Stimulated activated CD4-positive, alpha-beta T cell treated with anti-CD3 and anti-CD28 coated beads, Interleukin-15, amount 100 ng/mL, for 24 hours (primary cell): ENCODE measurements around the gene DUS3L.
"Not testable (repeated sequence)": the region's sequence is repeated elsewhere in the genome, so short reads cannot be mapped to it uniquely, and the experiment has no call there.

Source experiments
- DNase-seq: peaks from one replicate; pipeline ENCODE4 v3.0.0-alpha.2; 2020

The DUS3L gene

DNA sequence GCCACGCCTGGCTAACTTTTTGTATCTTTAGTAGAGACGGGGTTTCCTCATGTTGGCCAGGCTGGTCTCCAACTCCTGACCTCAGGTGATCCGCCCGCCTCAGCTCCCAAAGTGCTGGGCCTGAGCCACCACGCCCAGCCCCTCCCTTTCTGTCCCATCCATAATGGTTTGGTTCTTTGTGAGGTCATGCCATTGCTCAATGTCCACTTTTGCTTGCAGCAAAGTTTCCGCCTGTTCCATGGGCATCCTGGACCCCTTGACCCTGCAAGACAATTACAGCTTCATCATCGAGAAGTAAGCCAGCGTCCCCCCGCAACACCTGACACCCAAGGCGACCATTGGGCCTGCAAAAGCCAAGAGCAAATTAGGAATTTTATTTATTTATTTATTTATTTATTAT lies 23.0 kb downstream of the DUS3L start:
- no peak for DNase-seq

DNA sequence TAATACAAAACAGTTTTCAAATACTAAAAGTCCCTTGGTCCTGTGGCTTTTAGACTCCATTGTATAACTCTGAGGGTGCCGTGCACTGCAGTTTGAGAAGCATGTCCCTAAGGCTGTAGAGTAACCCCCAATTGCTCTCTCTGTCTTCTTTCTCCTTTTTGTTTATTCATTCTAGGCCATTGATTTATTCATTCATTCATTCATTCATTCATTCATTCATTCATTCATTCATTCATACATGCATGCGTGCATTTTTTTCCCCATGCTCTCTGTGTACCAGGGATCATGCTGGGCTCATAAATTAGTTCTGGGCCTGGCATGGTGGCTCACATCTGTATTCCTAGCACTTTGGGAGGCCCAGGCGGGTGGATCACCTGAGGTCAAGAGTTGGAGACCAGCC lies 25.7 kb downstream of the DUS3L start:
- no peak for DNase-seq

DNA sequence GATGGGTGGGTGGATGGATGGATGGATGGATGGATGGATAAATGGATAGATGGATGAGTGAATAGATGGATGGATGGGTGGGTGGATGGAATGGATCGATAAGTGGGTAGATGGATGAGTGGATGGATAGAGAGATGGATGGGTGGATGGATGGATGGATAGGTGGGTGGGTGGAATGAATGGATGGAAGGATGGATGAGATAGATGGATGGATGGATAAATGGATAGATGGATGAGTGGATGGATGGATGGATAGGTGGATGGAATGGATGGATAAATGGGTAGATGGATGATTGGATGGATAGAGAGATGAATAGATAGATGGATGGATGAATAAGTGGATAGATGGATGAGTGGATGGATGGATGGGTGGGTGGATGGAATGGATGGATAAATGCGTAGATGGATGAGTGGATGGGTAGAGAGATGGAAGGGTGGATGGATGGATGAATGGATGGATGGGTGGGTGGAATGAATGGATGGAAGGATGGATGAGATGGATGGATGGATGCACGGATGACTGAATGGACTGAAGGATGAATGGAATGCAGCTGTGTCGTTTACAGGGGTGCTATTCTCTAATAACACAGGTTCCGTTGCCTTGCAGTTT lies 28.2 kb downstream of the DUS3L start:
- DNase-seq, result no peak

DNA sequence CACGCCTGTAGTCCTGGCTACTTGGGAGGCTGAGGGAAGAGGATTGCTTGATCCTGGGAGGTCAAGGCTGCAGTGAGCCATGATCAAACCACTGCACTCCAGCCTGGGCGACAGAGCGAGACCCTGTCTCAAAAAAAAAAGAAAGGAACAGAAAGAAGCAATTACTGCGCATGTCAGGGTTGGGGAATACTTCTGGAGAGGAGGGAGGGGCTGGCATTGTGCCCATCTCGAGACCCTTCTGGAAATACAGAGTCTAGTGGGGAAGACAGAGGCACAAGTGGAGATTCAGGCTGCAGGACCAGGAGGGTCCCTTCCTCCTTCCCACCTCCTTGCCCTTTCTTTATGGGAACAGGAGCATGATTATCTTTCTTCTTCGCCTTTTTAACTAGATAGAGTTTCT lies 37.2 kb downstream of the DUS3L start:
- no peak for DNase-seq

DNA sequence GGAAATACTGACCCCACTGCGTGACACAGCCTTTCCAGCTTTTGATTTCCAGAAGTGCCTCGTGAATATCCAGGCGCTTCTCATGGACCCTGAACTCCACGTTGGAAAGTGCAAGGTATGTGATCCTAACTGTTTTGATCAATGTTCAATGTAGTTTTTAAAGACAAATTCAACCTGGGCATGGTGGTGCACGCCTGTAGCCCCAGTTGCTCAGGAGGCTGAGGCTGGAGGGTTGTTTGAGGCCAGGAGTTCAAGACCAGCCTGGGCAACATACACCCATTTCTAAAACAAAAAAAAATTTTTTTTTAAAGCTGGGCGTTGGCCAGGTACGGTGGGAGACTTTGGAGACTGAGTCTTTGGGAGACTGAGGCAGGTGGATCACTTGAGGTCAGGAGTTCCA lies 39.3 kb downstream of the DUS3L start:
- DNase-seq, result no peak

DNA sequence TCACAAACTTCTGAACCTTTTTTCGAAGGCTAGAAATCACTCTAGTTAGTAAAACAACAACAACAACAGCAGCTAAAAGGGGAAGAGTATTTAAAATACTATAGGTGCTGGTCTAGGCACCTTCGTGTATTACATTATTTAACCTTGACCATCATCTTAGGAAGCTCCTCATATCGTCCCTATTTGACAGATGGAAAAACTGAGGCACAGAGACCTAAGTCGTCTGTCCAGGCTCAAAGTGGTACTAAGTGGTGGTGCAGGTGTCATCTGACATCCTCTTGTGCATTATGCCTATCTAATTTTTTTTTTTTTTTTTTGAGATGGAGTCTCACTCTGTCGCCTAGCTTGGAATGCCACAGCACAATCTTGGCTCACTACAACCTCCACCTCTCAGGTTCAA lies 41.5 kb downstream of the DUS3L start:
- no peak for DNase-seq

DNA sequence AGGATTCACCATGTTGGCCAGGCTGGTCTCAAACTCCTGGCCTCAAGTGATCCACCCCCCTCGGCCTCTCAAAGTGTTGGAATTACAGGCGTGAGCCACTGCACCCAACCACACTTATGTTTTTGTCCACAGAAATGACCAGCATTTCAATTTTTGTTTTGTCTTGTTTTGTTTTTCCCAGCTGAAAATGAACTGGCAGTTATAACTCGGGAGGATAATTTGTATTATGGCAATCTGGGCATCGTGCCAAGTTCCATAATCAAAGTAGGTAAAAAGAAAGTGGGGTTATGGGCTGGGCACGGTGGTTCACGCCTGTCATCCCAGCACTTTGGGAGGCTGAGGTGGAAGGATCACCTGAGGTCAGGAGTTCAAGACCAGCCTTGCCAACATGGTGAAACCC lies 42.0 kb downstream of the DUS3L start:
- not testable (repeated sequence) for DNase-seq

DNA sequence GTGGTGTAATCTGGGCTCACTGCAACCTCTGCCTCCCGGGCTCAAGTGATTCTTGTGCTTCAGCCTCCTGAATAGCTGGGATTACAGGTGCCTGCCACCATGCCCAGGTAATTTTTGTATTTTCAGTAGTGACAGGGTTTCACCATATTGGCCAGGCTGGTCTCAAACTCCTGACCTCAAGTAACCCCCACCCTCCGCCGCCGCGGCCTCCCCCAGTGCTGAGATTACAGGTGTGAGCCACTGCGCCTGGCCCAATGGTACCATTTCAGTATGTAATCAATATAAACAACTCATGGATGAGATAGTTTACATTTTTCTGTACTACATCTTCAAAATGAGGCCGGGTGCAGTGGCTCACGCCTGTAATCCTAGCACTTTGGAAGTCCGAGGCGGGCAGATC lies 46.0 kb downstream of the DUS3L start:
- not testable (repeated sequence) for DNase-seq

DNA sequence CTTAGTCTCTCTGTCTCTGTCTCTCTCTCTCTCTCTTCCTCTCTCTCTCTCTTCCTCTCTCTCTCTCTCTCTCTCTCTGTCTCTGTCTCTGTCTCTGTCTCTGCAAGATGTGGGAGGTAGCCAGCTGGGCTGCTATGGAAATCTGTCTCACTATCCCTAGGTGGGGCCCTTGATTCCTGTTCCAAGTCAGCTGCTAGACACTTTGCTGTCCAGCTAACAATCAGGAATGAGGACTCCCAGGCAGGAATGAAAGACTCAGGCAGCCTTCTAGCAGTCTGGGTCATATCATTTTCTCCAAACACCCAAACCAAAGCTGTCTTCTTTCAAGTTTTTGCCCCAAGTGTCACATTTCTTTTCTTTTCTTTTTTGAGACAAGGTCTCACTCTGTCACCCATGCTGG lies 47.3 kb downstream of the DUS3L start:
- no peak for DNase-seq

DNA sequence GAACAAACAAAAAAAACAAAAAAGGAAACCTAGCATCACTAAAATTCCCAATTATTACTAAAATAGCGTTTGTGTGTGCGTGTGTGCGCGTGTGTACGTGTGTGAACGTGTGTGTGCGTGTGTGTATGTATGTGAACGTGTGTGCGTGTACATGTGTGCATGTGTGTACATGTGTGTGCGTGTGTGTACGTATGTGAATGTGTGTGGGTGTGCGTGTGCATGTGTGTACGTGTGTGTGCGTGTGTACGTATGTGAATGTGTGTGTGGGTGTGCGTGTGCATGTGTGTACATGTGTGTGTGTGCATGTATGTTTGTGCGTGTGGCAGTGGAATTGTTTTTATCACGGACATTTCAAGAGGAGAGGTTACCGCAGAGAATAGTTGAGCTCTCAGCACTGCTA lies 48.9 kb downstream of the DUS3L start:
- no peak for DNase-seq

DNA sequence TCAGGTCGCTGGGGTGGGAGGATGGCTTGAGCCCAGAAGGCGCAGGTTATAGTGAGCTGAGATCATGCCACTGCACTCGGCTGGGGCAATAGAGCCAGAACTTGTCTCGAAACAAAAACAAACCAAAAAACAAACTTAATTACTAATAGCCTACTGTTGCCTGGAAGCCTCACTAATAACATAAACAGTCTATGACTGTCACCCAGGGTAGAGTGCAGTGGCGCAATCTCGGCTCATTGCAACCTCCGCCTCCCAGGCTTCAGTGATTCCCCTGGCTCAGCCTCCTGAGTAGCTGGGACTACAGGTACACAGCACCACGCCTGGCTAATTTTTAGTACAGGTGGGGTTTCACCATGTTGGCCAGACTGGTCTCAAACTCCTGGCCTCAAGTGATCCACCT lies 52.5 kb downstream of the DUS3L start:
- DNase-seq, result no peak
